Osteocyte (in vitro differentiated cells): ENCODE results near the gene PDZD2. TPM values are rescaled to one million over a fixed set of nuclear protein-coding genes. Genes with fewer than 3 reads are reported as not detected.
A peak's percentile ranks its signal among the peaks of the same experiment; 100 is the strongest.

Experiments
- DNase-seq: peaks from one replicate; pipeline ENCODE4 v3.0.0; 2021; ENCODE audit warnings: mixed read lengths; ENCODE audit not compliant: unreplicated experiment; ENCODE audit errors: extremely low spot score
- H3K27ac Mint-ChIP-seq: one replicate; pipeline ENCODE4 v1.8.0; 2021; ENCODE audit warnings: mild to moderate bottlenecking, mixed read lengths; ENCODE audit not compliant: unreplicated experiment
- H3K27me3 Mint-ChIP-seq: one replicate; pipeline ENCODE4 v1.8.0; 2021; ENCODE audit warnings: mixed read lengths; ENCODE audit not compliant: unreplicated experiment
- H3K36me3 Mint-ChIP-seq: one replicate; pipeline ENCODE4 v1.8.0; 2021; ENCODE audit warnings: mixed read lengths; ENCODE audit not compliant: unreplicated experiment
- H3K4me1 Mint-ChIP-seq: one replicate; pipeline ENCODE4 v1.8.0; 2021; ENCODE audit warnings: mixed read lengths; ENCODE audit not compliant: unreplicated experiment
- H3K4me3 Mint-ChIP-seq: one replicate; pipeline ENCODE4 v1.8.0; 2021; ENCODE audit warnings: mild to moderate bottlenecking, moderate library complexity, mixed read lengths; ENCODE audit not compliant: unreplicated experiment
- H3K9me3 Mint-ChIP-seq: one replicate; pipeline ENCODE4 v1.8.0; 2021; ENCODE audit warnings: mixed read lengths; ENCODE audit not compliant: unreplicated experiment
- total RNA-seq: library from RNA; stranded (reverse); gene quantifications from 2 replicates; pipeline ENCODE4 v1.2.1, GENCODE V29; 2021
- TF ChIP-seq, protein P1 (sequence below): fragments of 200-600 bp; sonication (generic); IDR thresholded peaks from 2 replicates; pipeline ENCODE4 v1.5.0; 2021; ENCODE audit warnings: antibody characterized with exemption, mild to moderate bottlenecking, moderate library complexity

Gene PDZD2
- total RNA-seq, 1 donor from 2014 or later = 2.3 TPM

DNA sequence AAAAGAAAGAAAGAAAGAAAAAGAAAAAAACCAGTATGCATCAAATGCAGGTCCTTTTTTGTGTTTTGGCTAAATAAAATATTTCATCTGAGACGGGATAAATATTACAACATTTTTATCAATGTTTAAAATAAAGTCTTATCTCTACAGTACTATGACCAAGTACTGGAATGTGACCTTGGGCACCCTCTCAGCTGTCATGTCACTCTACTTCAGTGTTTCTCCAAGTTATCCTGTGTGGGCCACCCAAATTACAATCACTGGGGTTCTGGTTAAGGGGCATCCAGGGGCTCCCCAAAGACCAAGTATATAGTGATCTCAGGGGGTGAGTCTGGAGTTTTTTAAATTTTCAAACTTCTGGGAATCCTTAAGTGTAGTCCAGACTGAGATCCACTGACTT is 3.5 kb upstream of the PDZD2 start:
- H3K27me3 Mint-ChIP-seq = peaks cover 61% of the 10 kb centered on the region
- H3K4me1 Mint-ChIP-seq = peaks cover 14% of the 10 kb centered on the region
- no peak for DNase-seq
- H3K36me3 Mint-ChIP-seq = no peaks in the 10 kb centered on the region
- TF ChIP-seq, protein P1, sequence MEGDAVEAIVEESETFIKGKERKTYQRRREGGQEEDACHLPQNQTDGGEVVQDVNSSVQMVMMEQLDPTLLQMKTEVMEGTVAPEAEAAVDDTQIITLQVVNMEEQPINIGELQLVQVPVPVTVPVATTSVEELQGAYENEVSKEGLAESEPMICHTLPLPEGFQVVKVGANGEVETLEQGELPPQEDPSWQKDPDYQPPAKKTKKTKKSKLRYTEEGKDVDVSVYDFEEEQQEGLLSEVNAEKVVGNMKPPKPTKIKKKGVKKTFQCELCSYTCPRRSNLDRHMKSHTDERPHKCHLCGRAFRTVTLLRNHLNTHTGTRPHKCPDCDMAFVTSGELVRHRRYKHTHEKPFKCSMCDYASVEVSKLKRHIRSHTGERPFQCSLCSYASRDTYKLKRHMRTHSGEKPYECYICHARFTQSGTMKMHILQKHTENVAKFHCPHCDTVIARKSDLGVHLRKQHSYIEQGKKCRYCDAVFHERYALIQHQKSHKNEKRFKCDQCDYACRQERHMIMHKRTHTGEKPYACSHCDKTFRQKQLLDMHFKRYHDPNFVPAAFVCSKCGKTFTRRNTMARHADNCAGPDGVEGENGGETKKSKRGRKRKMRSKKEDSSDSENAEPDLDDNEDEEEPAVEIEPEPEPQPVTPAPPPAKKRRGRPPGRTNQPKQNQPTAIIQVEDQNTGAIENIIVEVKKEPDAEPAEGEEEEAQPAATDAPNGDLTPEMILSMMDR = no peak
- no peak overlapping the region for H3K27ac Mint-ChIP-seq
- H3K9me3 Mint-ChIP-seq = no peaks in the 10 kb centered on the region
- no peak overlapping the region for H3K4me3 Mint-ChIP-seq

DNA sequence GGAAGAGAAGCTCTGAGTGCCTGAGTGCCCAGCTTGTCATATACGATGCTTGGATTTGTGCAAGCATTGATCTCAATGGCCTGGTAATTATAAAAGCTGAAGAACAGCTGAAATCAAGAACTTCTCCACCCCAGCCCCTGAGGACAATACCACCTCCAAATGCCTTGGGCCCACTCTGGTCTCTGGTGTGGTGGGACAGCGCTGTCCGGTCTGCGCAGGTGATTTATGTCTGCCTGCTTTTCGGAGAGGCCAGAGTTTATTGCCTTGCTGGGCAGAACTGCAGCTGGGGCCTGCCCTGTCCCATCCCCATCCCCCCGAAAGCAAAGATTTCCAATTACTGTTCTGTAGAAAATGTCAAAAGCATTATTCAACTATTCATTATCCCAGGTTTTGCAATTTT is 1.1 kb upstream of the PDZD2 start:
- Mint-ChIP-seq H3K4me1 (peaks cover 14% of the 10 kb centered on the region), H3K9me3 (no peaks in the 10 kb centered on the region), H3K36me3 (no peaks in the 10 kb centered on the region), H3K27ac (no peak overlapping the region), H3K27me3 (peaks cover 38% of the 10 kb centered on the region), H3K4me3 (no peak overlapping the region)
- TF ChIP-seq, protein P1 = no peak
- no peak for DNase-seq

DNA sequence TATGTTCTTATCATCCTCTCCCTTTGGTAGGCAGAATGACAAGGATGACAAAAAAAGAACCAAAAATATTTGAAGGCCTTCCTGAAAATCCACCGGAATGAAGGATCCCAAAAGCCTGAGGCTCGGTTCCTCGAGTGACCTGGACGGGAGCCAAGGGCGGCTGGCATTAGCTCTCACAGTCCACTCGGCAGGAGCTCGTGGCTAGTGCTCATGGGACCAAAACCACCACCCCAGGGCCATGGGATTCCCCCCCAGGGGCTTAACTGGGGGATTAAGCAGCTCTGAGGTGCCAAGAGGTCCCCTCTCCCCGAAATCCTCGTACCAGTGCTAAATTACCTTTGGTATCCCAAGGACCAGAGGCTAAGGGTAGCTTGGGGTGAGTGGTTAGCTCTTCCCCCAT is 586 bp upstream of the PDZD2 start:
- TF ChIP-seq, protein P1 = no peak
- Mint-ChIP-seq H3K27ac (no peak overlapping the region), H3K4me3 (peak overlapping the region; percentile 82), H3K9me3 (no peaks in the 10 kb centered on the region), H3K36me3 (no peaks in the 10 kb centered on the region), H3K4me1 (peaks cover 14% of the 10 kb centered on the region), H3K27me3 (peaks cover 36% of the 10 kb centered on the region)
- DNase-seq = no peak

DNA sequence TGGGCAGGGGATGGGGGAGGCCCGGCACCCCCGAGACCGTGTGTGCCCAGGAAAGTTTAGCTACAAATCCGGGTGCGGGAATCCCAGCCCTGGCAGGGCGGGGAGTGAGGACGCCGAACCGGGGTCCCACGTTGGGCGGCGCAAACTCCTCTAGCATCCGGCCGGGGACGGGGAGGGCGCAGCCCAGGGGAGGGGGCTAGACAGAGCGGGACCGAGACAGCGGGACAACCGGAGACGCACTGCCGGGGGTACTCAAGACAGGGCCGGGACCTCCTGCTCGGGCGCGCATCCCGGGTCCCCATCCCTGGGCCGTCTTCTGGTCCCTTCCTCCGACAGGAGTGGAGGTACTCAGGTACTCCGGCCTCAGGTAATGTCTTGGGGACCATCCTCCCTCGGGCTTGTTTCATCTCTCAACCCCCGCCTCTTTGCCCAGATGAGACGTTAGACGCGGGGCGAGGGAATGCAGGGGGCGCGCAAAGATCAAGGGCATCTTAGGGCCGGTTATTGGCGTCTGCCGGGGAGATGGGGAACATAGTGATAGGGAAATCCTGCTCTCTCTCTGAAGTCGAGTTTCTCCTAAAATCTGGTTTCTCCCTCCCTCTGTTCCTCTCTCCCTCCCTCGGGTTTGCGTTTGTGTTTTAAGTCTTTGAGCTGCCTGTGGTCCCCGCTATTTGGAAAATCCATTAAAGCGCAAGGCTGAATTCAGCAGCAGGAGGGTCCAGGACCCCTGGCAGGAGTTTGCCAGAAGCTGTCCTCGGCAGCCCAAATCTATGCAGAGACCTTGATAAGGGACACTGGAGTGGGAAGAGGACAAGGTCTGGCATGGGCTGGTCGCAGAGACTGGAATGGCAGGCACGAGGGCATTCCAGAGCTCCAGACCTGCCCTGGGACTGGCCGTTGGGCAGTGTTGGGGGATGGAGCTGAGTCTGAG is 815 bp downstream of the PDZD2 start:
- DNase-seq = no peak
- Mint-ChIP-seq H3K27ac (no peak overlapping the region), H3K36me3 (no peaks in the 10 kb centered on the region), H3K4me3 (peak overlapping the region; percentile 60), H3K9me3 (no peaks in the 10 kb centered on the region), H3K27me3 (peaks cover 39% of the 10 kb centered on the region), H3K4me1 (peaks cover 14% of the 10 kb centered on the region)
- TF ChIP-seq, protein P1 = no peak

DNA sequence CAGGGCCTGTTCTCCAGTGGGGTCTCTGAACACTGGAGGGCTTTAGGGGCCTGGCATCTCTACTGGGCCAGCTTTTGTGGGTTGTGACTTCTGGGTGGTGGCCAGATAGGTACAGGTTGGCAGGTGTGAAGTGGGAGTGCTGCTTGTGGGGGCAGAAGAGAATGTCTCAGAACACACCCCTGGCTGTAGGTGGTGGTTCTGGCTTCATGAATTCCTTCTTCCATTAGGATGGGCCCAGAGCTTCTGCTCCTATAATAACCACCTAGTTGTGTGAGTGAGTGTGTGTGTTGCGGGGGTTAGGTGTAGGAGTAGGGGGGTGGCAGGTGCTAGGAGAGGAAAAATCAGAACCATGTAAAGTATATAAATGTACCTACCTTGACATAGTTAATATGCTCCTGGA is 1.6 kb downstream of the PDZD2 start:
- no peaks in the 10 kb centered on the region for H3K36me3 Mint-ChIP-seq
- TF ChIP-seq, protein P1 = no peak
- H3K4me3 Mint-ChIP-seq = no peak overlapping the region
- no peak for DNase-seq
- no peak overlapping the region for H3K27ac Mint-ChIP-seq
- no peaks in the 10 kb centered on the region for H3K9me3 Mint-ChIP-seq
- H3K4me1 Mint-ChIP-seq = peaks cover 14% of the 10 kb centered on the region
- peaks cover 42% of the 10 kb centered on the region for H3K27me3 Mint-ChIP-seq
